Uterus (tissue), 2 donors: ENCODE measurements around the gene CHRNE.

Experiments
- CTCF ChIP-seq, 4 experiments: fragments of 200-600 bp in 2 of 4; fragments of 450-650 bp in 2 of 4; sonication (generic) in 2 of 4; IDR thresholded peaks; one replicate each; pipeline ENCODE4 v1.5.1; 2016 to 2019; ENCODE audit warnings: antibody characterized with exemption in 4 of 4, mild to moderate bottlenecking in 2 of 4, moderate library complexity in 1 of 4
- POLR2A ChIP-seq, 2 donors: fragments of 450-650 bp; IDR thresholded peaks; one replicate each; pipeline ENCODE4 v1.6.1; 2016; ENCODE audit warnings: antibody characterized with exemption in 2 of 2, mild to moderate bottlenecking in 1 of 2, moderate library complexity in 1 of 2

DNA sequence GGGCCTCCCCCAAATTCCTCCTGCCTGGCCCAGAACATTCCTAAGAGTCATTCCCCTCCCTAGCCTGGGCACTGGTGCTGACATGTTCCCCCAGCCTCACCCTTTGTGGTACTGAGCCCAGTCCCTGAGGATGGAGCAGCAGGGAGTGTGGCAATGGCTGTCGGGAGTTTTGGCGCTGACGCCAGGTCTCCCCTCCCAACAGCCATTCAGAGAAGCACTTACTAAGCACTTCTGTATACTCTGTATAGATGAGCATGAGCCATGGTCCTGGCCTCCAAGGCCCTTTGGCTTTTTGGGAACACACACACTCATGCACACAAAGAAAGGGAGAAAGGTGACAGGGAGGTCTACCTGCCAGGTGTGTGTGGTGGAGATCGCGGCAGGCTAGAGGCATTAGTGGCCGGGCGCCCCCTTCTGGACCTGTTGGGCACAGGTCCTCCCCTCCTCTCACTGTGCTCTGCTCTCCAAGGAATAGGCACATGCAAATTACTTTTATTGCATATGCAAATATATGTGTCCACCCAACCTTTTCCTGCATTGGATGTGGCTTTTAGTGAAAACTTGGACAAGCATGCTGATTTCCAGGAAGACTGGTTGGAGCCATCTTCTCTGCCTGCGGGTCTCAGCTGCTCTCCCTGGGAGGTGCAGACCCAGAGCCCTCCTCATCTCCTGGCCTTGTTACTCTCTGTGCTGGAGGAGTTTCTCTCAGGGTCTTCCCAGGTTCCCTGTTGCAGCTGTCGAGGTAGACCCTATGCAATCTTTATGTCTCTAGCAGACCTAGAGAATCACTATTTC is 20.9 kb downstream of the CHRNE start:
- peak; percentile 60 to 67 (median 62) for TF ChIP-seq CTCF (IDR thresholded peaks at IDR 0.05)
- TF ChIP-seq POLR2A (IDR thresholded peaks at IDR 0.05), result no peak
